Measurements from ENCODE around the gene BID. TPM values are rescaled to one million over a fixed set of nuclear protein-coding genes. Genes with fewer than 3 reads are reported as not detected.
A peak's percentile ranks its signal among the peaks of the same experiment; 100 is the strongest.

The BID gene
- total and polyA plus RNA-seq, 2 of the 4 experiments (the other 2 are of a cell fraction) = 69.5 to 240 TPM

DNA sequence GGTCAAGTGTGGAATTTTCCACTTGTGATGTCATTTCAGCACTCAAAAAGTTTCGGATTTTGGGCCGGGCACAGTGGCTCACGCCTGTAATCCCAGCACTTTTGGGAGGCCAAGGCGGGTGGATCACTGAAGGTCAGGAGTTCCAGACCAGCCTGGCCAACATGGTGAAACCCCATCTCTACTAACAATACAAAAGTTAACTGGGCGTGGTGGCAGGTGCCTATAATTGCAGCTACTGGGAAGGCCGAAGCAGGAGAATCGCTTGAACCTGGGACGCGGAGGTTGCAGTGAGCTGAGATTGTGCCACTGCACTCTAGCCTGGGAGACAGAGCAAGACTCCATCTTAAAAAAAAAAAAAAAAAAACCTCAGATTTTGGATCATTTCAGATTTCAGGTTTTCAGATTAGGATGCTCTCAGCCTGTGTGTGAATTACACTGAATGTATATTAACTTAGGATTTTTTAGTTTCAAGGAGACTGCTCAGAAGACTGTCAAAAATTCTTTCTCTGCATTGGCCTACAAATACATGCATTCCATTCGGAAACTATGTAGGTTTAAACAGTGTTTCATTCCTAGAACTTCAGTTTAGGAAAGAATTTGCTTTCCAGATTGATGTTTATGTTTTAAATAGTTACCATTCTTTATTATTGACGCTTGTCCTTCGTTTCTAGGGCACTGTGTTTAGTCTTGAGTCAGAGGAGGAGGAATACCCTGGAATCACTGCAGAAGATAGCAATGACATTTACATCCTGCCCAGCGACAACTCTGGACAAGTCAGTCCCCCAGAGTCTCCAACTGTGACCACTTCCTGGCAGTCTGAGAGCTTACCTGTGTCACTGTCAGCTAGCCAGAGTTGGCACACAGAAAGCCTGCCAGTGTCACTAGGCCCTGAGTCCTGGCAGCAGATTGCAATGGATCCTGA is 48.0 kb downstream of the BID start (continued):
- TF ChIP-seq, protein P1, sequence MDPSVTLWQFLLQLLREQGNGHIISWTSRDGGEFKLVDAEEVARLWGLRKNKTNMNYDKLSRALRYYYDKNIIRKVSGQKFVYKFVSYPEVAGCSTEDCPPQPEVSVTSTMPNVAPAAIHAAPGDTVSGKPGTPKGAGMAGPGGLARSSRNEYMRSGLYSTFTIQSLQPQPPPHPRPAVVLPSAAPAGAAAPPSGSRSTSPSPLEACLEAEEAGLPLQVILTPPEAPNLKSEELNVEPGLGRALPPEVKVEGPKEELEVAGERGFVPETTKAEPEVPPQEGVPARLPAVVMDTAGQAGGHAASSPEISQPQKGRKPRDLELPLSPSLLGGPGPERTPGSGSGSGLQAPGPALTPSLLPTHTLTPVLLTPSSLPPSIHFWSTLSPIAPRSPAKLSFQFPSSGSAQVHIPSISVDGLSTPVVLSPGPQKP (IDR thresholded peaks at IDR 0.05; ENCODE audit: borderline replicate concordance, low read depth, low read length) = no peak
- no peak for TF ChIP-seq BHLHE40 (IDR thresholded peaks at IDR 0.05; ENCODE audit: low read depth, low read length)

DNA sequence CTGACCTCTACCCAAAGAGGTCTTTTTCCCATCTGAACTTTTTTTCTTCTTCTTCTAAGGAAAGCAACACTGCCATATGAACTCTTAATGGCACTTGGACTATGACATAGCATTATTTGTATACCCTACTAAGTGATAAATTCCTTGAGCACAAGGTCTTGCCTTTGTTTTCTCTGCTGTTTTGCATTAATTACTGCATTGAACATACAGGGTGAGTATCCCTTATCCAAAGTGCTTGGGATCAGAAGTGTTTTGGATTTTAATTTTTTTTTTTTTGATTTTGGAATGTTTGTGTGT is 48.8 kb downstream of the BID start:
- Histone ChIP-seq H3K23ac (ENCODE audit: low read depth, low read length) (peak overlapping the region; percentile 81; the same call in 1 of the 2 replicates), H4K8ac (ENCODE audit: low read depth in 2 of 2, low read length in 2 of 2) (peak overlapping the region in 1 of 2 experiments; percentile 62; a peak in 2 of 4 replicates), H3K79me1 (ENCODE audit: low read depth in 1 of 2, low read length in 2 of 2) (peaks cover 22 to 52% of the 10 kb centered on the region in 2 experiments), H4K5ac (ENCODE audit: low read depth, low read length) (peak overlapping the region; percentile 71; the same call in 1 of the 2 replicates), H3K36me3 (ENCODE audit: control insufficient read depth, insufficient read depth, low read length) (peaks cover 23% of the 10 kb centered on the region), H3K18ac (ENCODE audit: low read depth, low read length) (peak overlapping the region; percentile 69; the same call in 1 of the 2 replicates), H3K27me3 (ENCODE audit: control insufficient read depth, insufficient read depth, low read length) (no peaks in the 10 kb centered on the region), H4K91ac (ENCODE audit: insufficient read depth, low read depth, low read length) (peak overlapping the region; percentile 69; the same call in 1 of the 2 replicates), H4K20me1 (ENCODE audit: insufficient read depth, low read length) (peaks cover 5% of the 10 kb centered on the region), H2AK9ac (replicated peaks; ENCODE audit: low read depth, low read length, poor library complexity) (no peak overlapping the region), H2BK15ac (ENCODE audit: low read depth, low read length) (peak overlapping the region; percentile 57), H2BK5ac (ENCODE audit: low read depth, low read length, poor library complexity, severe bottlenecking) (peak overlapping the region; percentile 88), H3K4me2 (ENCODE audit: low read depth, low read length) (0 out of 2 replicates have a peak overlapping the region, but pooled peaks have one; percentile 7), H3K27ac (ENCODE audit: insufficient read depth, low read length) (peak overlapping the region; percentile 80; the same call in 1 of the 2 replicates), H3K4me1 (ENCODE audit: control insufficient read depth, insufficient read depth, low read length) (peaks cover 29% of the 10 kb centered on the region), H2BK20ac (ENCODE audit: low read depth, low read length) (peak overlapping the region; percentile 69), H2BK120ac (ENCODE audit: low read depth, low read length) (peak overlapping the region; percentile 76), H3K9me1 (ENCODE audit: insufficient read depth, low read length) (peaks cover 32% of the 10 kb centered on the region), H3K4ac (ENCODE audit: low read depth, low read length) (peak overlapping the region; percentile 80), H3K9ac (ENCODE audit: low read depth, low read length) (no peak overlapping the region), H3K9me3 (ENCODE audit: control insufficient read depth, insufficient read depth, low read length) (no peaks in the 10 kb centered on the region), H3K4me3 (ENCODE audit: insufficient read depth, low read depth, low read length) (no peak overlapping the region), H3K56ac (ENCODE audit: extremely low read depth, insufficient read depth, low read length) (peak overlapping the region; percentile 70; the same call in 1 of the 2 replicates), H2AFZ (replicated peaks; ENCODE audit: low read length, poor library complexity) (no peak overlapping the region), H2AK5ac (ENCODE audit: low read depth, low read length) (peak overlapping the region; percentile 20; the same call in 1 of the 2 replicates), H3K14ac (replicated peaks; ENCODE audit: low read depth, low read length) (peak overlapping the region; percentile 67)
- DNase-seq (no peak), ATAC-seq (ENCODE audit: low read depth) (no peak)
- dilution Hi-C loops (cut with HindIII; ENCODE audit: low sequenced_read_pairs, unreplicated experiment) = no loop called here
- ChIA-PET CTCF (no interaction called here), POLR2A (ENCODE audit: unreplicated experiment) (no interaction called here)
- in situ Hi-C loops (cut with MboI; ENCODE audit: low sequenced_read_pairs) = loop anchor here (10.0 kb wide), 1 partner anchor 161 kb away; the partner anchor contains the start of gene SLC25A18
- intact Hi-C loops (cut with micrococcal nuclease) = no loop called here
- no TSS peak for BruUV-seq (replicated peaks)
- TF ChIP-seq, protein P2, sequence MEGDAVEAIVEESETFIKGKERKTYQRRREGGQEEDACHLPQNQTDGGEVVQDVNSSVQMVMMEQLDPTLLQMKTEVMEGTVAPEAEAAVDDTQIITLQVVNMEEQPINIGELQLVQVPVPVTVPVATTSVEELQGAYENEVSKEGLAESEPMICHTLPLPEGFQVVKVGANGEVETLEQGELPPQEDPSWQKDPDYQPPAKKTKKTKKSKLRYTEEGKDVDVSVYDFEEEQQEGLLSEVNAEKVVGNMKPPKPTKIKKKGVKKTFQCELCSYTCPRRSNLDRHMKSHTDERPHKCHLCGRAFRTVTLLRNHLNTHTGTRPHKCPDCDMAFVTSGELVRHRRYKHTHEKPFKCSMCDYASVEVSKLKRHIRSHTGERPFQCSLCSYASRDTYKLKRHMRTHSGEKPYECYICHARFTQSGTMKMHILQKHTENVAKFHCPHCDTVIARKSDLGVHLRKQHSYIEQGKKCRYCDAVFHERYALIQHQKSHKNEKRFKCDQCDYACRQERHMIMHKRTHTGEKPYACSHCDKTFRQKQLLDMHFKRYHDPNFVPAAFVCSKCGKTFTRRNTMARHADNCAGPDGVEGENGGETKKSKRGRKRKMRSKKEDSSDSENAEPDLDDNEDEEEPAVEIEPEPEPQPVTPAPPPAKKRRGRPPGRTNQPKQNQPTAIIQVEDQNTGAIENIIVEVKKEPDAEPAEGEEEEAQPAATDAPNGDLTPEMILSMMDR (conservative IDR thresholded peaks at IDR 0.05; ENCODE audit: low read depth, low read length) = no peak
- TF ChIP-seq CHD1 (IDR thresholded peaks at IDR 0.05; ENCODE audit: low read depth, low read length) (no peak), RCOR1 (IDR thresholded peaks at IDR 0.05; ENCODE audit: insufficient replicate concordance, low read length) (no peak), POLR2A (IDR thresholded peaks at IDR 0.05; ENCODE audit: low read depth, low read length) (no peak), BHLHE40 (IDR thresholded peaks at IDR 0.05; ENCODE audit: low read depth, low read length) (no peak), MAZ (IDR thresholded peaks at IDR 0.05; ENCODE audit: borderline replicate concordance, low read depth, low read length) (no peak), MXI1 (IDR thresholded peaks at IDR 0.05; ENCODE audit: borderline replicate concordance, low read depth, low read length) (no peak)
- TF ChIP-seq, protein P1 (IDR thresholded peaks at IDR 0.05; ENCODE audit: borderline replicate concordance, low read depth, low read length) = no peak
- TF ChIP-seq, protein P3, sequence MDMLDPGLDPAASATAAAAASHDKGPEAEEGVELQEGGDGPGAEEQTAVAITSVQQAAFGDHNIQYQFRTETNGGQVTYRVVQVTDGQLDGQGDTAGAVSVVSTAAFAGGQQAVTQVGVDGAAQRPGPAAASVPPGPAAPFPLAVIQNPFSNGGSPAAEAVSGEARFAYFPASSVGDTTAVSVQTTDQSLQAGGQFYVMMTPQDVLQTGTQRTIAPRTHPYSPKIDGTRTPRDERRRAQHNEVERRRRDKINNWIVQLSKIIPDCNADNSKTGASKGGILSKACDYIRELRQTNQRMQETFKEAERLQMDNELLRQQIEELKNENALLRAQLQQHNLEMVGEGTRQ (IDR thresholded peaks at IDR 0.05; ENCODE audit: low read depth, low read length) = no peak
